Endothelial cell of umbilical vein (primary cell): ENCODE data around the gene SPO11. TPM values are rescaled to one million over a fixed set of nuclear protein-coding genes. Genes with fewer than 3 reads are reported as not detected.
"Not testable (repeated sequence)": the region's sequence is repeated elsewhere in the genome, so short reads cannot be mapped to it uniquely, and the experiment has no call there.

Experiments
- BruUV-seq: library from RNA; stranded (reverse); fragments of 400-500 nt; replicated peaks from 2 replicates; lab custom pipeline; 2021; lab: Mats Ljungman, UMichigan
- CTCF ChIA-PET: fragments of 300-600, 350-600 bp; sonication (Branson Sonifier 250); formaldehyde crosslinking; loops from one replicate; lab custom pipeline; 2021; ENCODE audit warnings: antibody characterized with exemption, inconsistent platforms; lab: Charles Lee
- POLR2A ChIA-PET: fragments of 300-600, 350-600 bp; sonication (Branson Sonifier 250); formaldehyde crosslinking; loops from one replicate; lab custom pipeline; 2021; ENCODE audit warnings: antibody characterized with exemption, inconsistent platforms; lab: Charles Lee
- DNase-seq: peaks from one replicate; pipeline ENCODE4 v3.0.0-alpha.2; 2011; ENCODE audit warnings: low read depth, low spot score
- FAIRE-seq: peaks from 2 replicates; lab custom pipeline; 2011; peaks lifted over from hg19 to GRCh38; lab: Jason Lieb, UNC
- H2AFZ ChIP-seq: 2 replicates; pipeline ENCODE4 v1.6.0; 2012; ENCODE audit warnings: low read depth, low read length, control low read depth, inconsistent platforms
- H3K27ac ChIP-seq: 2 replicates; pipeline ENCODE4 v1.5.1; 2011; ENCODE audit warnings: low read depth, mild to moderate bottlenecking, control low read depth, low read length, moderate library complexity; ENCODE audit not compliant: insufficient read depth
- H3K27me3 ChIP-seq, 2 experiments: 2 replicates each; pipeline versions ENCODE4 v1.6.0 to v1.6.1; 2011; ENCODE audit warnings: low read length in 2 of 2, mixed read lengths in 1 of 2; ENCODE audit not compliant: control insufficient read depth in 2 of 2, insufficient read depth in 2 of 2
- H3K36me3 ChIP-seq, 2 experiments: 2 replicates in 1 of 2; 3 replicates in 1 of 2; pipeline ENCODE4 v1.5.1; 2011; ENCODE audit warnings: low read length in 2 of 2, mild to moderate bottlenecking in 1 of 2, moderate library complexity in 1 of 2; ENCODE audit not compliant: control insufficient read depth in 2 of 2, insufficient read depth in 2 of 2; ENCODE audit errors: extremely low read depth in 1 of 2
- H3K4me1 ChIP-seq: 3 replicates; pipeline ENCODE4 v1.5.1; 2011; ENCODE audit warnings: mild to moderate bottlenecking, low read length; ENCODE audit not compliant: control insufficient read depth, insufficient read depth; ENCODE audit errors: extremely low read depth
- H3K4me2 ChIP-seq: 2 replicates; pipeline ENCODE4 v1.6.1; 2011; ENCODE audit warnings: low read length, control low read depth, mixed read lengths; ENCODE audit not compliant: insufficient read depth
- H3K4me3 ChIP-seq, 3 experiments: fragments of 200-600 bp in 1 of 3; sonication (generic), shearing (Covaris generic) in 1 of 3; replicated peaks in 1 of 3; 2 replicates each; pipeline ENCODE4 v1.5.1; 2011 to 2016; ENCODE audit warnings: control low read depth in 3 of 3, low read length in 3 of 3, mild to moderate bottlenecking in 2 of 3, inconsistent platforms in 1 of 3, low read depth in 1 of 3, moderate library complexity in 1 of 3; ENCODE audit not compliant: insufficient read depth in 1 of 3
- H3K79me2 ChIP-seq: 2 replicates; pipeline ENCODE4 v1.6.0; 2012; ENCODE audit warnings: low read length, inconsistent platforms; ENCODE audit not compliant: control insufficient read depth, insufficient read depth
- H3K9ac ChIP-seq: replicated peaks from 2 replicates; pipeline ENCODE3; 2011; ENCODE audit warnings: low read length, control low read depth; ENCODE audit not compliant: insufficient read depth; ENCODE audit errors: extremely low read depth
- H3K9me1 ChIP-seq: replicated peaks from 3 replicates; pipeline ENCODE4 v1.6.0; 2011; ENCODE audit warnings: mild to moderate bottlenecking, low read length; ENCODE audit not compliant: control insufficient read depth, insufficient read depth; ENCODE audit errors: extremely low read depth
- H3K9me3 ChIP-seq: replicated peaks from 2 replicates; pipeline ENCODE4 v1.5.1; 2012; ENCODE audit warnings: low read length, inconsistent platforms; ENCODE audit not compliant: control insufficient read depth, insufficient read depth
- H4K20me1 ChIP-seq: replicated peaks from 2 replicates; pipeline ENCODE3; 2011; ENCODE audit warnings: mild to moderate bottlenecking, low read length; ENCODE audit not compliant: control insufficient read depth, insufficient read depth; ENCODE audit errors: extremely low read depth
- CTCF ChIP-seq, 2 donors: IDR thresholded peaks; 1 replicate in 1 of 2; 2 replicates in 1 of 2; pipeline ENCODE4 v1.5.1; 2011; ENCODE audit warnings: low read length in 2 of 2, mild to moderate bottlenecking in 2 of 2, moderate library complexity in 2 of 2, control low read depth in 1 of 2, inconsistent platforms in 1 of 2, low read depth in 1 of 2; ENCODE audit not compliant: insufficient read depth in 1 of 2; ENCODE audit errors: extremely low read depth in 1 of 2
- EZH2 ChIP-seq: IDR thresholded peaks from 2 replicates; pipeline ENCODE4 v1.6.1; 2012; ENCODE audit warnings: borderline replicate concordance, low read depth, mild to moderate bottlenecking, moderate library complexity, low read length, inconsistent platforms; ENCODE audit not compliant: severe bottlenecking
- FOS ChIP-seq: IDR thresholded peaks from 2 replicates; pipeline ENCODE4 v1.6.1; 2011; ENCODE audit warnings: mild to moderate bottlenecking, low read length, moderate library complexity, borderline replicate concordance; ENCODE audit not compliant: insufficient read depth
- GATA2 ChIP-seq: IDR thresholded peaks from 2 replicates; pipeline ENCODE4 v1.7.0; 2011; ENCODE audit warnings: low read depth, mild to moderate bottlenecking, moderate library complexity, mixed read lengths, low read length; ENCODE audit not compliant: insufficient read length, insufficient read depth
- JUN ChIP-seq: IDR thresholded peaks from 2 replicates; pipeline ENCODE4 v1.6.1; 2011; ENCODE audit warnings: borderline replicate concordance, low read depth; ENCODE audit not compliant: insufficient read length, insufficient read depth
- MAX ChIP-seq: IDR thresholded peaks from 2 replicates; pipeline ENCODE4 v1.6.1; 2011; ENCODE audit not compliant: insufficient read depth, insufficient read length
- MYC ChIP-seq: IDR thresholded peaks from one replicate; pipeline ENCODE4 v1.6.1; 2011; ENCODE audit warnings: mild to moderate bottlenecking, low read depth, low read length
- POLR2A ChIP-seq: IDR thresholded peaks from 2 replicates; pipeline ENCODE4 v1.6.1; 2012; ENCODE audit warnings: low read depth, mild to moderate bottlenecking, control low read depth, low read length
- POLR2AphosphoS5 ChIP-seq: IDR thresholded peaks from 2 replicates; pipeline ENCODE4 v1.6.1; 2012; ENCODE audit warnings: low read depth, mild to moderate bottlenecking, control low read depth, low read length, moderate library complexity; ENCODE audit not compliant: insufficient read depth
- dilution Hi-C: fragments of 300-500 bp; cut with MboI; formaldehyde crosslinking; loops from one replicate; pipeline ENCODE4 v1.15.0; 2019; ENCODE audit warnings: low sequenced_read_pairs; ENCODE audit not compliant: extremely low pct_ligation_motif_present
- intact Hi-C: fragments of 100-400 bp; cut with micrococcal nuclease; formaldehyde crosslinking; loops from one replicate; pipeline ENCODE4 v1.10.0; 2022
- polyA plus RNA-seq, 4 experiments: library from polyadenylated mRNA; depleted of rRNA in 3 of 4; stranded (reverse) in 3 of 4; unstranded in 1 of 4; fragments of >200 nt; gene quantifications; 2 replicates each; pipeline versions ENCODE4 v1.2.1 to v1.2.3, GENCODE V29; 2011 to 2012; ENCODE audit warnings: missing spikeins in 1 of 4
- total RNA-seq: library from RNA; stranded (reverse); gene quantifications from 2 replicates; pipeline ENCODE4 v1.2.3, GENCODE V29; 2021

Gene SPO11
- total and polyA plus RNA-seq, 2 donors (not counting 3 experiments of a cell fraction or from before 2014, with no cell fraction given): not detected

GRCh38 chr20:57348922-57349574, 19.4 kb downstream of the SPO11 start:
- CTCF ChIA-PET: interaction anchor here (1.0 to 1.5 kb wide), 3 partner anchors 257 to 799 kb away, joined by 4 to 10 read pairs (median 4); no protein-coding TSS in a partner anchor
- dilution Hi-C loops, H3K9me1 ChIP-seq, H2AFZ ChIP-seq, H3K9ac ChIP-seq, H3K4me3 ChIP-seq, H3K4me1 ChIP-seq, H3K4me2 ChIP-seq, BruUV-seq, H3K9me3 ChIP-seq, POLR2A ChIA-PET, H4K20me1 ChIP-seq, H3K27me3 ChIP-seq, H3K36me3 ChIP-seq, FAIRE-seq, DNase-seq, H3K27ac ChIP-seq: not testable (repeated sequence)
- intact Hi-C loops: loop anchor here (5.0 kb wide), 1 partner anchor 77 kb away; no protein-coding TSS in a partner anchor
- H3K79me2 ChIP-seq: peaks cover 29% of the 10 kb centered on the region

- H3K4me2 ChIP-seq: no peak overlapping the region
- H3K4me3 ChIP-seq: no peak overlapping the region
- no peak overlapping the region for H2AFZ ChIP-seq
- BruUV-seq: no TSS peak
- no peak for DNase-seq
- H3K4me1 ChIP-seq: peaks cover 9% of the 10 kb centered on the region
- H3K9ac ChIP-seq: no peak overlapping the region
- POLR2A ChIA-PET: no interaction called here
- H3K79me2 ChIP-seq: peaks cover 34% of the 10 kb centered on the region
- CTCF ChIA-PET: interaction anchor here (1.5 kb wide), 1 partner anchor 800 kb away, joined by 10 read pairs; no protein-coding TSS in a partner anchor
- H3K27me3 ChIP-seq: no peaks in the 10 kb centered on the region
- no peak for FAIRE-seq
- intact Hi-C loops: loop anchor here (2.0 kb wide), 1 partner anchor 31 kb away; no protein-coding TSS in a partner anchor
- no peaks in the 10 kb centered on the region for H3K9me1 ChIP-seq
- no peaks in the 10 kb centered on the region for H3K9me3 ChIP-seq
- dilution Hi-C loops: no loop called here
- peaks cover 14 to 16% of the 10 kb centered on the region in 2 experiments for H3K36me3 ChIP-seq
- no peak overlapping the region for H3K27ac ChIP-seq
- TF ChIP-seq FOS (no peak), GATA2 (no peak), MYC (no peak), CTCF (IDR thresholded peaks at IDR 0.05; ENCODE audit: extremely low read depth in 1 of 2, insufficient read depth in 1 of 2, low read depth in 1 of 2, low read length in 2 of 2) (no peak), MAX (no peak), EZH2 (no peak), JUN (no peak), POLR2AphosphoS5 (no peak), POLR2A (no peak)
- H4K20me1 ChIP-seq: no peaks in the 10 kb centered on the region
These were observed 20.6 kb downstream of the SPO11 start for GRCh38 chr20:57350081-57350710.
